ENCODE results near the gene DDX20.

DNA sequence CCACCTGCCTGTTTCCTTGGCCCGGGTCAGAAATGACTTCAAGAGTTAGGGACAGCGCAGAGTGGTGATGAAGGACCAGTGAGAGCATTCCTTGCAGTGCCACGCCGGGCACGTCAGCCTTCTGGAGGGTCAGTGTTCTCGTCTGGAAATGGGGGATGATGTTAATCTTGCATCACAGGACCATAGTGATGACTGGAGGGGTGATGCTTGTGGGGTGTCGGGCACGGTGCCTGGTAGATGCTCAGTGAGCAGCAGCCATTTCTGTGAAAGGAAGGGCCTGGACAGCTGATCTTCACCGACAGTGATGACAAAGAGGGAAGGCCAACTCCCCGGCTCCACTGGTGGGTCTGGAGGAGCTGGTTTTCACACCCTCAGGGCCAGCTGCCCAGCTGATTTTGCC lies 56.2 kb downstream of the DDX20 start:
- TF ChIP-seq, protein P1, sequence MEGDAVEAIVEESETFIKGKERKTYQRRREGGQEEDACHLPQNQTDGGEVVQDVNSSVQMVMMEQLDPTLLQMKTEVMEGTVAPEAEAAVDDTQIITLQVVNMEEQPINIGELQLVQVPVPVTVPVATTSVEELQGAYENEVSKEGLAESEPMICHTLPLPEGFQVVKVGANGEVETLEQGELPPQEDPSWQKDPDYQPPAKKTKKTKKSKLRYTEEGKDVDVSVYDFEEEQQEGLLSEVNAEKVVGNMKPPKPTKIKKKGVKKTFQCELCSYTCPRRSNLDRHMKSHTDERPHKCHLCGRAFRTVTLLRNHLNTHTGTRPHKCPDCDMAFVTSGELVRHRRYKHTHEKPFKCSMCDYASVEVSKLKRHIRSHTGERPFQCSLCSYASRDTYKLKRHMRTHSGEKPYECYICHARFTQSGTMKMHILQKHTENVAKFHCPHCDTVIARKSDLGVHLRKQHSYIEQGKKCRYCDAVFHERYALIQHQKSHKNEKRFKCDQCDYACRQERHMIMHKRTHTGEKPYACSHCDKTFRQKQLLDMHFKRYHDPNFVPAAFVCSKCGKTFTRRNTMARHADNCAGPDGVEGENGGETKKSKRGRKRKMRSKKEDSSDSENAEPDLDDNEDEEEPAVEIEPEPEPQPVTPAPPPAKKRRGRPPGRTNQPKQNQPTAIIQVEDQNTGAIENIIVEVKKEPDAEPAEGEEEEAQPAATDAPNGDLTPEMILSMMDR (IDR thresholded peaks at IDR 0.05; ENCODE audit: poor library complexity, severe bottlenecking), result no peak
- TF ChIP-seq POLR2AphosphoS5 (IDR thresholded peaks at IDR 0.05), result no peak
- TF ChIP-seq, protein P2, sequence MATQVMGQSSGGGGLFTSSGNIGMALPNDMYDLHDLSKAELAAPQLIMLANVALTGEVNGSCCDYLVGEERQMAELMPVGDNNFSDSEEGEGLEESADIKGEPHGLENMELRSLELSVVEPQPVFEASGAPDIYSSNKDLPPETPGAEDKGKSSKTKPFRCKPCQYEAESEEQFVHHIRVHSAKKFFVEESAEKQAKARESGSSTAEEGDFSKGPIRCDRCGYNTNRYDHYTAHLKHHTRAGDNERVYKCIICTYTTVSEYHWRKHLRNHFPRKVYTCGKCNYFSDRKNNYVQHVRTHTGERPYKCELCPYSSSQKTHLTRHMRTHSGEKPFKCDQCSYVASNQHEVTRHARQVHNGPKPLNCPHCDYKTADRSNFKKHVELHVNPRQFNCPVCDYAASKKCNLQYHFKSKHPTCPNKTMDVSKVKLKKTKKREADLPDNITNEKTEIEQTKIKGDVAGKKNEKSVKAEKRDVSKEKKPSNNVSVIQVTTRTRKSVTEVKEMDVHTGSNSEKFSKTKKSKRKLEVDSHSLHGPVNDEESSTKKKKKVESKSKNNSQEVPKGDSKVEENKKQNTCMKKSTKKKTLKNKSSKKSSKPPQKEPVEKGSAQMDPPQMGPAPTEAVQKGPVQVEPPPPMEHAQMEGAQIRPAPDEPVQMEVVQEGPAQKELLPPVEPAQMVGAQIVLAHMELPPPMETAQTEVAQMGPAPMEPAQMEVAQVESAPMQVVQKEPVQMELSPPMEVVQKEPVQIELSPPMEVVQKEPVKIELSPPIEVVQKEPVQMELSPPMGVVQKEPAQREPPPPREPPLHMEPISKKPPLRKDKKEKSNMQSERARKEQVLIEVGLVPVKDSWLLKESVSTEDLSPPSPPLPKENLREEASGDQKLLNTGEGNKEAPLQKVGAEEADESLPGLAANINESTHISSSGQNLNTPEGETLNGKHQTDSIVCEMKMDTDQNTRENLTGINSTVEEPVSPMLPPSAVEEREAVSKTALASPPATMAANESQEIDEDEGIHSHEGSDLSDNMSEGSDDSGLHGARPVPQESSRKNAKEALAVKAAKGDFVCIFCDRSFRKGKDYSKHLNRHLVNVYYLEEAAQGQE (IDR thresholded peaks at IDR 0.05; ENCODE audit: borderline replicate concordance), result no peak

Measured in neural cell (in vitro differentiated cells).